ENCODE data around the gene NELL2.
"Not testable (repeated sequence)": the region's sequence is repeated elsewhere in the genome, so short reads cannot be mapped to it uniquely, and the experiment has no call there.

The NELL2 gene

DNA sequence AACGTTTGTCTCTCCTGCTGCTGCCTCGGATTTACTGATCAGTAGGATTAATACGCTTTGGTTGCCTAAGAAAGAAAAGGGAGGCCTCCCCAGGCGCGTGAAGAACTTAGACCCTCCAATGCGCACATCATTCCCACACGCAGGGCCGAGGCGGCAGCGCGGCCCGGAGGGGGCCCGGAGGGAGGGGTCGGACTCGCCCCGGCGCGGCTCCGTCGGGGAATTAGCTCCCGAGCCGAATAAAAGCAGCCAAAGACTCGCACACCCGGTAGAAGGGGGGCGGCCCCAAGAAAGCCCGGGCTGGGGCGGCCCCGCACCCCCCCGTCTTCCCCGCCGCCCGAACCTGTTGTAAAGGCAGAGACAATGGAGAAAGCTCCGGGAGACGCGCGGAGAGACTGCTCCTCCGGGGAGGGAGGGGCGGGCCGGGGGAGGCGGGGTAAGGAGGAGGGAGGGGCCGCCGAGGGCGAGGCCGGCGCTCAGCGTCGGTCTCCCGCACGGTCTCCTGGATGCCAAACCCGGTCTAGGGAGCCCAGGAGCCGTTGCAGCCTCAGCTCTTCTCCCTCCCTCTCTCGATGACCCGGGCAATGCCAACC lies at the start of gene NELL2:
TSS of gene NELL2 (minus strand) at position 362 of the 590 bp plus-strand sequence. CDS start 446 bp downstream, outside the sequence.
- in situ Hi-C loops (cut with MboI; ENCODE audit: low sequenced_read_pairs) = no loop called here

DNA sequence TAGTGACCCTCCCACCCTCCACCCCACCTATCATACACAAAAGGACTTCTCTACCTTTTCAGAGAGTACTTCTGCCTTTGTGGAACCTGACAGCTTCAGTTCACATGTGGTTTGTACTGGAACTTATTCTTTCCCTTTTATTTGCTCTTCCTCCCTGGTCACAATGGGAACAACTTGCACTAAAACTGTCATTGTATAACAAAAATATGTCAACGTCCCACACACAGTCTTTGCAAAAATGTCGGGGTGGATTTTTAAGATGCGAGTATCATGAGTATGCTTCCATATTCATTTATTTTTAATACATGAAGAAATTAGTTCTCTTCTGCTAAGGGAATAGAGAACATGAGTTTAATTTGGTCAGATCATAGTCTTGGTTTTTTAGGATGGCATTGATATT lies 45.6 kb upstream of the NELL2 start:
- in situ Hi-C loops (cut with MboI; ENCODE audit: low sequenced_read_pairs) = no loop called here

DNA sequence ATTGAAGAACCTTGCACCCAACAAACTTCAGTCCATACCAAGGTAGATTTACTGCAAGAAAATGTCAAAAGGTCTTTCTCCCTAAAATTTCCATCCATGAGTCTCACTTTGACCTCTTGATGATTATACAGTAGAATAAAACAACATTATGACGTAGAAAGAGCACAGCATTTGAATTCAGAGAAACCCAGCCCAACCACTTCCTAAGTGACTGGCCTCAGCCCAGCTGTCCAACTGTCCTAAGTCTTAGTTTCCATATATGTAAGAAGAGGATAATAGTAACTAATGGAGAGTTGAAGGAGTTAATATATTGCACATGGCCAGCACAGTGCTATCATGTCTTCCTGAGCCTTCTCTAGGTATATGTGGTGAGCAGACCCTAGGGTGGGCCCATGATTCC lies 41.0 kb upstream of the NELL2 start:
- in situ Hi-C loops (cut with MboI; ENCODE audit: low sequenced_read_pairs) = no loop called here

DNA sequence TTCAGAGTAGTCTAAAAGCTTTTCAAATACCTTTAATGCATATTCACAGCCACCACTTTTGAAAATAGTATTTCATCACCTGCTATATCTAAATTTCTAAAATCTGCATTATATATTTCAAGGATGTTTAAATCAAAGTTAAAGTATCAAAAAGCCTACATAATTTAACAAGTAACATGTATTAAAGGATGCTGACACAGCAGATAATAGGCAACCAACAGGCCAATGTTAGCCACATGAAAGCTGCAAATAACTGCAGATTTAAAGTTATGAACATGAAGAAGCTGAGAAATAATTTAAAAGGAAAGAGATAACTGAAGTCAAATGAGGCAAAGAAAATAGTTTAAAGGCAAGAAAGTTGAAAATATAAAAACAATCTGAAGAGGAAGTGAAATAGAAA lies 39.8 kb upstream of the NELL2 start:
- in situ Hi-C loops (cut with MboI; ENCODE audit: low sequenced_read_pairs) = no loop called here

DNA sequence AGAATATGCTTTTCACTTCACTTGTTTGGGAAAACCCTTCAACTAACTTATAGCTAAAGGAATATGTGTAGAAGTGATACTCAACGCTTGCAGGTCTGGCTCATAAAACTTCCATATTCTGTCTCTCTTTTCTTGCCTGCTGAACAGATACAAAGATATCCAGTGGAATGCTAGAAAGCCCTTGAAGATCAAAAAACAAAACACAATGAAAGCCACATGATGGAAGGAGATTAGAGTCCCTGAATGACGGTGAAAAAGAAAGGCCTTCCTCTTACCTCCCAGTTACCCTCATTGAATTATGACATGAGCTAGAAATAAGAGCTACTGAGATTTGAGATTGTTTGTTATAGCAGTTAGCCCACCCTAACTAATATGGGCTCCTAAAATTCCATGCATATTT lies 28.2 kb upstream of the NELL2 start:
- in situ Hi-C loops (cut with MboI; ENCODE audit: low sequenced_read_pairs) = no loop called here

DNA sequence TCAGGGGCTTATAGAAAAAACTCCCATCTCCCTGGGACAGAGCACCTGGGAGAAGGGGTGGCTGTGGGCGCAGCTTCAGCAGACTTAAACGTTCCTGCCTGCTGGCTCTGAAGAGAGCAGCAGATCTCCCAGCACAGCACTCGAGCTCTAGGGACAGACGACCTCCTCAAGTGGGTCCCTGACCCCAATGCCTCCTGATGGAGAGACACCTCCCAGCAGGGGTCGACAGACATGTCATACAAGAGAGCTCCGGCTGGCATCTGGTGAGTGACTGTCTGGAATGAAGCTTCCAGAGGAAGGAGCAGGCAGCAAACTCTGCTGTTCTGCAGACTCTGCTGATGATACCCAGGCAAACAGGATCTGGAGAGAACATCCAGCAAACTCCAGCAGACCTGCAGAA lies 22.0 kb upstream of the NELL2 start:
- in situ Hi-C loops (cut with MboI; ENCODE audit: low sequenced_read_pairs) = not testable (repeated sequence)

DNA sequence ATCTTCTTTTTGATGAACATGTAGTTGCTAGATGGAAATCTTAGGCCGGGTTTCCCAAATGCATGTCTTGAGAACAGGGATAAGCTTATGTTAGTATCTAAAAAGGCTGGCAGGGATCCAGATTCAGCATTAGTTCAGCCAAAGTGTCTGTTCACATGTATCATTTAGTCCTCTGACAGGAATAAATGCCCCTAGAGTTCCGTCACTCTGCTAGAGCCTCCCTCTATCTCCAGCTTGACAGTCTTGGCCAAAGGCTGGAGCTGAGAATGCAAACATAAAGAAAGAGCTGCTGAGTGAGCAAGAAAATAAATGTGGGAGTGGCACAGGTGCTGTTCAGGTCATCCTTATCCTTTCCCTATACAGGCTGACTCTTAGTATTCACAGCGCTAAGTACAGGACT lies 13.8 kb upstream of the NELL2 start:
- in situ Hi-C loops (cut with MboI; ENCODE audit: low sequenced_read_pairs) = no loop called here

DNA sequence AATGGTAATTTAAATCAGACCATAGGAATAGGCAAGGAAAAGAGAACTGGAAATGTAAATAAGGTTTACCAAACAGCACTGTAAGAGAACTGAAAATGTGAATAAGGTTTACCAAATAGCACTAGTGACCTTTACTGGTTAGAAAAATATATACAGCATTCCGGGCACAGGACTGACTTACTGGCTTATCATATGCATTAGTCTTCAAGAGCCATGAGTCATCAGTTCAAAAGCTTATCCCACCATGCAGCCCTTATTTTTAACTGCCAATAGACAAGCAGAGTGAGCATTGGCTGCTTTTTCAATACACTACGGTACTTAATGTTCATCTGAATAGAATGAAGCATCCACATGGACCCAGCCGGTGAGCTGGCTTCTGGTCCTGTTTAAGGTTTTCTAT lies 13.0 kb upstream of the NELL2 start:
- in situ Hi-C loops (cut with MboI; ENCODE audit: low sequenced_read_pairs) = no loop called here

DNA sequence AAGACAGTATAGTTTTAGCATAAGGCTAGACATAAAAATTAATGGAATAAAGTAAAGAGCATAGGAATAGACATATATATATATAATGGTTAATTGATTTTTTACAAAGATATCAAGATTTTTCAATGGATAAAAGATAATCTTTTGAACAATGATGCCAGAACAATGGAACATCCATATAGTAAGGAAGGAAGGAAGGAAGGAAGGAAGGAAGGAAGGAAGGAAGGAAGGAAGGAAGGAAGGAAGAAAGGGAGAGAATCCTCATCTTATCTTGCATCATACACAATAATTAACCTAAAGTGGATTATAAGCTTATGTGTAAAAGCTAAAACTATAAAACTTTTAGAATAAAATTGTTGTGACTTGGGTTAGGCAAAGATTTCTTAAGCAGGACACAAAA lies 9.8 kb upstream of the NELL2 start:
- in situ Hi-C loops (cut with MboI; ENCODE audit: low sequenced_read_pairs) = no loop called here

DNA sequence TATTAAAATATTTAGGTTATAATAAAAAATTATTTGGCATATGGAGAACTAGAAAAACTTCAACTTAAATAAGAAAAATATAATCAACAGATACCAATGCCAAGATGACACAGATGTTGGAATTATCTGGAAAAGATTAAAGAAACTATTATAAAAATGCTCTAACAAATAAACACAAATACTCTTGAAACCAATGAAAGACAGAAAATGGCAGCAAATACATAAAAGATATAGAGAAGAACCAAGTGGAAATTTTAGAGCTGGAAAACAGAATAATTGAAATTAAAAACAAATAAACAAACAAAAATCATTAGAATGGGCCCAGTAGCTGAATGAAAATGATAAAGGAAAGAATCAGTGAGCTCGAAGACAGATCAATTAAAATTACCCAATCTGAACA lies 5.1 kb upstream of the NELL2 start:
- in situ Hi-C loops (cut with MboI; ENCODE audit: low sequenced_read_pairs) = no loop called here

DNA sequence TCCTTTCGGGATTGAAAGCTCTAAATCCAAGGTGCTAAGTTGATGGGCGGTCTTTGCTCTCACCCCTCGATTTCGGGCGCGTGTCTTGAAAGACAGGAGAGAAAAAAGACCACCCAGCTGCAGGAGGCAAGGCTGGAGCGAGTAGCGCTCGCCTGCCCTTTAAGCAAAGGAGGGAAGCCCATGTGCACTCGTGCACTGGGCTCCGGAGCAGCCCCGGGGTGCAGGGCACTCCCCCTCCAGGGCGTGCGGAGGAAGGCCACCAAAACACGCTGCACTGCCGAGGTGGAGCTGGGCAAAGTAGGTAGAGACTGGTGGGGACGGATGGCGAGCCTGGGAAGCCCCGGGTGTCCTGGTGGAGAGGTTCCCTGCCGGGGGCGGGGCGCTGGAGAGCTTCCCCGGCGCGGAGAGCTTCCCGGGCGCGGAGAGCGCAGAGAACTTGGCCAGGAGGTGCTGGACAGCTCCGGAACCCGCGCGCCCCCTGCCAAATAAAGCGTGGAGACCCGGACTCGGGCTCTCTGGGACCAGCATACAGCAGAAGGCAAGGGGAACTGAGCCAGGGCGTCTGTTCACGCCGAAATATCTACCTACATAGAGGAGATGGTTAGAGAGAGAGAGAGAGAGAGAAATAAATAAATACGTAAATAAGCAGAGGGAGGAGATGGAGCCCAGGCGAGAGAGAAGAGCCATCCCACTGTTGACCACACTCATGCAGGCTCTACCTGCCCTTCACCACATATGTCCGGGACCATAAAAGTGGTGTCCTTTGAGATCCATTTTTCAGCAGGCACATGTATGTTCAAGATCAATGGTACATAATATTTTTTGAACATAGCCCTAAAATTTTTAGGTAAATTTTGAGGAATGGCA lies 662 bp upstream of the NELL2 start:
- in situ Hi-C loops (cut with MboI; ENCODE audit: low sequenced_read_pairs) = no loop called here

DNA sequence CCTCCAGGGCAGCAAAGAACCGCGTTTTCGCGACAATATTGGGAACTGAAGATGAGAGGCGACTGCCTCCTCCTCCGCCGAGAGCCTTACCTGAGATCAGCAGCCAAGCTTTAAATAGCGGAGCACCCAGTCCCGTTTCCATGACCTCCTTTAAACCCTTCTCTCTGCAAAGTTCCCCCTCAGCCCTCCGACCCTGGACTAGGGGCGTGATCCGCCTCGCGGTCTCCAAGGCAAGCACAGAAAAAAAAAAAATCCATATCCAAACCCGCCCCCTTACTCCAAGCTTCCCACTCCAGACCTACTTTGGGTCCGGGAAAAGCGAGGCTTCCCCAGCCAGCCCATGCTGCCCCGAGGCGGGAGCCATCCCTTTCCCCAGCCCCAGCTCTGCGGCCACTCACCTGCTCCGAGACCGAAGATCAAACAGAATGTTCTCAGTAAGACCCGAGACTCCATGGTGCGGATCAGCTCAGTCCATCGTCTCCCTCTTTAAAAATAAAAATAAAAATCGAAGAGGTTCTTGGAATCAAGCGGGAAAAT lies 630 bp downstream of the NELL2 start:
- in situ Hi-C loops (cut with MboI; ENCODE audit: low sequenced_read_pairs) = no loop called here

DNA sequence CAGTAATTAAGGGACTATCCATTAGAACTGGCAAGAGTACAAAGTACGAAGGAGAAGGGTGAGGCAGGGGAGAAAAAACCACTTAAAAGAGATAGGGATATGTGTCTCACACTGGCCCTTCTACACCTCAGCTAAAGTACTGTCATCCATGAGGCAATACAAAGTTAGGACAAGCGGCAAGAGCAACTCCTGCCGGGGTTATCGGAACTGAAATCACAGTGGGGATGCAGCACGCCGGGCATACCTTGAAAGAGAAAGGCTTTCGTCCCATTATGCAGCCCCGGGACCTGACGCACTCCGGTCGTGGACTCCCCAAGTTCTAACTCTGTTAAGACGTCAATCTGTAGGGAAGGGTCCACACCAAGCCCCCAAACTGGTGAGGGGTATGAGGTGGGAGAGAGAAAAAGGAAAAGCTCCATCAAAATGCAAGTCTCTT lies 1.1 kb downstream of the NELL2 start:
- in situ Hi-C loops (cut with MboI; ENCODE audit: low sequenced_read_pairs) = no loop called here

DNA sequence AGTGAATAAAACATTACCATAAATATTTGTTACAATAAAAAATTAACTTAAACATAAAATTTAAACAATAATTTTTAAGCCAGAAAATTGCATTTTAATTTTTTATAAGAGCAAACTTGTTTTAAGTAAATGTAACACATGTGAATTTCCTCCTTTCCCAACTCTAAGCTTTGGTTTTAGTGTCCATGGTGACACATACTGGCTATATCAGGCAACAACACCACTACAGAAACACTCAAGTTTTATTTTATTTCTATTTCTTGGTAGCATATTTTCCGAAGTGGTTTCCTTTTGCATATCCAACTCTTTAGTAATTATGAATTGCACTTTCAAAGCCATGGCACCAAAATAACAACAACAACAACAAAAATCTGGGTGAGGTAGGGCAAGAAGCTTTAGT lies 2.2 kb downstream of the NELL2 start:
- in situ Hi-C loops (cut with MboI; ENCODE audit: low sequenced_read_pairs) = no loop called here

DNA sequence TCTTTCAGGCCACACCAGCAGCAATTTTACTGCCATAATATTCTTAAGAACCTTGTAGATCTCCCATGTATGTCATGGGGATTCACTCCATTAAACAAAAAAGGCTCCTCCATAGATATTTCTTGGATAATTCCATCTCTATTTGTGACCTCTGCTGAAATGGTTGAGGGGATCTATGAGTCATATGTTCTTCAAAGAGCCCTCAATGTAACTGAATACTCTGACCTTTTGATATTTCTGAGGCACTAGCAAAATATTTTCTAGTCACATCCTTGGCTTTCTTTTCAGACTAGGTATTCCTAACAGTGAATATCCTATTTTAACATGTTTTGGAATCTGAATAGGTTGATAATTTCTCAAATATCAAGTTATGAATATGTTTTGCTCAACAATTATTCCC lies 6.6 kb downstream of the NELL2 start:
- in situ Hi-C loops (cut with MboI; ENCODE audit: low sequenced_read_pairs) = no loop called here

DNA sequence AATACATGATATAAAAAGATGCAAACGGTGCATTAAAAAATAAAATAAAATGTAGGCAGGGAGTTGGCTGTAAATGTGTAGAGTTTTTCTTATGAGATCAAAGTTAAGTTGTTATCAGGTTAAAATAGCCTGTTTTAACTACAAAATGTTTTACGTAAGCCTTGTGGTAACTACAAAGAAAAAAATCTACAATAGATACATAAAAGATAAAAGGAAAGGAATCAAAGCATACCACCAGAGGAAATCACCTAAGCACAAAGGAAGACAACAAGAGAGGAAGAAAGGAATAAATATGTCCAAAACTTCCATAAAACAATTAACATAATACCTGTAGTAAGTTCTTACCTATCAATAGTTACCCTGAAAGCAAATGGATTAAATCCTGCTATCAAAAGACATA lies 12.2 kb downstream of the NELL2 start:
- in situ Hi-C loops (cut with MboI; ENCODE audit: low sequenced_read_pairs) = no loop called here

DNA sequence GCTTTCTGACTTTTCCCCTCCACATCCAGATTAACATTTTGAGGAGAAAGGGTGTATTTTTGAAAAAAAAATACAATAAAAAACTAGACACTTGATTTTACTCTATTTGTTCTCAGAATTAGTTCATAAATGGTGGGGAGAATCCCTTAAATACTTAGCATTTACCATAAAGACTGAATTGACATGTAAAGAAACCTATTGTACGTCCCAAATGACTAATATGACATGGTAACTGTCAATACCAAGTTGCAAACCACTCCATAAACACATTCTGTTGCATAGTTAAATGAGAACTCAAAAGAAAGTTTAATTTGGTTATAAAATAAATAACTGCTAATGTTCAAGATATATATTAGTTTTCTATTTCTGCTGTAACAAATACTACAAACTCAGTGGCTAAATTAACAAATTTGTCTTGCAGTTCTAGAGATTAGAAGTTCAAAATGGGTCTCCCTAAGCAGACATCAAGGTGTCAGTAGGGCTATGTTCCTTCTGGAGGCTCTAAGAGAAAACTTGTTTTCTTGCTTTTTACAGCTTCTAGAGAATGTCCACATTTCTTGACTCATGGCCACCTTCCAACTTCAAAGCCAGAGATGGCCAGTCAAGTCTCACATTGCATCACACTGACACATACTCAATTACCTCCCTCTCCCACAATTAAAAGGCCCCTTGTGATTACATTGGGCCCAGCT lies 16.0 kb downstream of the NELL2 start:
- in situ Hi-C loops (cut with MboI; ENCODE audit: low sequenced_read_pairs) = no loop called here

DNA sequence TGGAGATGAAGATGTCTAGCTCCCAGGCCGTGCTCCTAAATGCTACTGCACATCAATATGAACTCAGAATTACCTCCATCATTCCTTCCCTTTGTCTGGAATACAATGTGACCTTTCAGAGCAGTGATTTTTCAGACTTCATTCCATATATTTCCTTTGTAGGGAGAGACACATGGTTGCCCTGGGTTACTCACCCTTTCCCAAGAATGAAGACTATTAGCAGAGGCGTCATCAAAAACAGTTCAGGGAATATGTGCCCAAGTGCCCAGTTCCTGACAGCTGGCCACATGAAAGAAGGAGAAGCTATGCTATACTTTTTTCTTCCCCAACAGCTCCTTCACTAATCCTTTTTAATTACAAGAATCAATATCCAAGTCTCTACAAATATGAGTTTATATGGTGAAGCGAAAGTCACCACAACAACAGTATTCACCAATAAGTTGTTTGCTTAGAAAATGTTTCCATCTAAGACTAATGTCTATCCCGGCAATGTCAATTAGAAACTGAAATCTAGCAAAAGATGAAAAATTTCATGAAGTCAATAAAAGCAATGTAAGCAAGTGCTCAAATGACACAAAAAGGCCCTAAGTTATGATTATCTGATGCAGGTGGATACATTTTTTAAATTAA lies 17.8 kb downstream of the NELL2 start:
- in situ Hi-C loops (cut with MboI; ENCODE audit: low sequenced_read_pairs) = no loop called here

DNA sequence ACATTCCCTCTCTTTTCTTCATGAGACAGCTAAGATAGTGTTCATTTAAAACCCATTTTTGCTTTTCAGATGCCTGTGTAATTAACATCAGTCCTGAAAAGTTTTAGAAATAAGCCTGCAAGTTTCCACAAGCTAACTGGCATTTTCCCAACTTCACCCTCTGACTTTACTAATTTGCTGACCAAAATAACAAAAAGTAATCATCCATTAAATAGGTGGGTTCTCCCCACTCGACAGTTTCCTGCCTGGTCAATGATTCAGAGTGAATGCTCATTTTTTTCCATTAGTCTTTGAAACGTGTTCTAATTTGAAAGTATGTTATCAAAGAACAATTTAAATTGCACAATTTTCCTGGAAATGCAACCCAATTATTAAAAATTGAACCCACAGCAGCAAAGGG lies 23.6 kb downstream of the NELL2 start:
- in situ Hi-C loops (cut with MboI; ENCODE audit: low sequenced_read_pairs) = no loop called here

DNA sequence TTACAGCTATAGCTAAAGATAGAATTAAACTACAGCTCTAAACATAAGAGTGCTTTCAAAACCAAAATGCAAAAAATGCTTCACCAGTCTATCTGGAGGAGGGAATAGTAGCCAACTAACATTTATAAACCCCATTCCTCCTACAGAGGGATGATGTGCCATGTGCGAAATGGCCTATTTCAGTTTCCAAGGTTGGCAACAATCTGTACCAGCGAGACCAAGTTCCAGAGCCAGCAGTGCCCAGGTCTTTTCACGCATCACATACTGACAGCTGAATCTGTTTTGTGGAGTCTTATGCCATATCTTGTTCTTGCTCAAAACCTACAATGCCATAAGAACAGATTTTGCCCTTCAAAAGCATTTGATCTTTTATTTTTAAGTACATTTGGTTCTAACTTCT lies 24.5 kb downstream of the NELL2 start:
- in situ Hi-C loops (cut with MboI; ENCODE audit: low sequenced_read_pairs) = no loop called here

DNA sequence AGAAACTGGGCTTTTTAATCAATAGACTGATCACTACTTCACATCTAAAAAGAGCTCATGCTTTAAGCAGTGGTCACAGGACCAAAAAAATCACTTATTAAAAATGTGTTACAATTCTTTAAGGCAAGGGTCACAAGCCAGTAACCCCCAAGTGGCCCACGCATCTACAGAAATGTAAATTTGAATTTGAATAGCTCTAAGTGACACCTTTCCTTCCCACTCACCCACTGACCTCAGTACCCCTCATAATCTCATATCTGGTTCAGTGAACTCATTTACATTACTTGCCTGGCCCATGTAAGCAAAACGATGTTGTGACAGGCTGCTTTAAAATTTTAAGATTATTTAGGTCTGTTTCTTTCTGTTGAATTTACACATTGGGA lies 27.4 kb downstream of the NELL2 start:
- in situ Hi-C loops (cut with MboI; ENCODE audit: low sequenced_read_pairs) = no loop called here

Measured in hTERT RPE-1 (cell line).